K562 (cell line): ENCODE results near the gene CLTA. TPM values are rescaled to one million over a fixed set of nuclear protein-coding genes. Genes with fewer than 3 reads are reported as not detected.
A peak's percentile ranks its signal among the peaks of the same experiment; 100 is the strongest.

Source experiments
- BCLAF1 ChIP-seq, 2 experiments: fragments of 450-650 bp in 1 of 2; IDR thresholded peaks; 2 replicates each; pipeline ENCODE4 v1.6.1; 2011 to 2017; ENCODE audit warnings: low read depth in 2 of 2, antibody characterized with exemption in 1 of 2, borderline replicate concordance in 1 of 2, low read length in 1 of 2, mild to moderate bottlenecking in 1 of 2, mixed read lengths in 1 of 2; ENCODE audit not compliant: control insufficient read depth in 1 of 2
- BRD9 ChIP-seq: fragments of 450-650 bp; IDR thresholded peaks from 2 replicates; pipeline ENCODE4 v1.6.1; 2018; ENCODE audit warnings: low read depth; ENCODE audit not compliant: partially characterized antibody
- C11orf30 ChIP-seq: fragments of 450-650 bp; IDR thresholded peaks from 2 replicates; pipeline ENCODE4 v1.6.1; 2016; ENCODE audit warnings: low read depth, mild to moderate bottlenecking
- CREM ChIP-seq: IDR thresholded peaks from 2 replicates; pipeline ENCODE4 v1.6.1; 2014; ENCODE audit warnings: antibody characterized with exemption, low read depth
- E2F4 ChIP-seq: sonication (generic); formaldehyde crosslinking; IDR thresholded peaks from 2 replicates; pipeline ENCODE4 v1.8.0; 2022; ENCODE audit warnings: mild to moderate bottlenecking, low read depth, missing genetic modification reagents
- ELK3 ChIP-seq: fragments of 450-650 bp; formaldehyde crosslinking; IDR thresholded peaks from 2 replicates; pipeline ENCODE4 v1.4.0; 2020; ENCODE audit warnings: mild to moderate bottlenecking
- FOSL1 ChIP-seq: fragments of 200-800 bp; sonication (Bioruptor generic); conservative IDR thresholded peaks from 2 replicates; pipeline ENCODE4 v1.6.1; 2016; ENCODE audit warnings: missing genetic modification characterization, missing compliant biosample characterization
- GATA2 ChIP-seq: sonication (generic); formaldehyde crosslinking; IDR thresholded peaks from 2 replicates; pipeline ENCODE4 v1.4.0; 2020; ENCODE audit warnings: mild to moderate bottlenecking, missing genetic modification reagents
- HDAC8 ChIP-seq: fragments of 450-650 bp; IDR thresholded peaks from 2 replicates; pipeline ENCODE4 v1.6.1; 2016; ENCODE audit warnings: mild to moderate bottlenecking, missing genetic modification characterization, moderate library complexity, missing compliant biosample characterization
- MTA1 ChIP-seq: fragments of 450-650 bp; IDR thresholded peaks from 2 replicates; pipeline ENCODE4 v1.6.1; 2017; ENCODE audit warnings: borderline replicate concordance
- NRF1 ChIP-seq, 2 experiments: fragments of 450-650 bp; IDR thresholded peaks in 1 of 2; conservative IDR thresholded peaks in 1 of 2; 2 replicates each; pipeline ENCODE4 v1.6.1; 2014; ENCODE audit warnings: mild to moderate bottlenecking in 2 of 2
- SMC3 ChIP-seq: conservative IDR thresholded peaks from 2 replicates; pipeline ENCODE4 v1.6.1; 2011; ENCODE audit warnings: low read depth, low read length, improper control_type of control experiment; ENCODE audit not compliant: insufficient read depth
- TCF7 ChIP-seq: sonication (generic); IDR thresholded peaks from 2 replicates; pipeline ENCODE4 v1.6.1; 2016; ENCODE audit warnings: antibody characterized with exemption, borderline replicate concordance
- ZHX1 ChIP-seq: fragments of 150-350 bp; conservative IDR thresholded peaks from 2 replicates; pipeline ENCODE4 v1.6.1; 2014; ENCODE audit warnings: low read length
- ZNF398 ChIP-seq: fragments of 250-450 bp; sonication (Bioruptor Pico); IDR thresholded peaks from 2 replicates; pipeline ENCODE4 v1.8.0; 2021; ENCODE audit warnings: moderate library complexity, mild to moderate bottlenecking, inconsistent platforms
- ZNF408 ChIP-seq: fragments of 250-450 bp; sonication (Bioruptor Pico); IDR thresholded peaks from 2 replicates; pipeline ENCODE4 v1.4.0; 2020; ENCODE audit warnings: low read depth, mild to moderate bottlenecking, moderate library complexity
- ZNF586 ChIP-seq: fragments of 450-650 bp; formaldehyde crosslinking; conservative IDR thresholded peaks from 2 replicates; pipeline ENCODE4 v1.4.0; 2020; ENCODE audit warnings: mild to moderate bottlenecking, moderate library complexity
- polyA plus RNA-seq, 8 experiments: library from polyadenylated mRNA; depleted of rRNA in 4 of 8; stranded (reverse) in 5 of 8; unstranded in 3 of 8; fragments of >200 nt; fragmentation: Nextera tagmentation in 2 of 8; fragmentation: Illumina TruSeq in 1 of 8; extraction: Ambion mirVana in 2 of 8; extraction: Trizol in 1 of 8; gene quantifications; 2 replicates each; pipeline versions ENCODE4 v1.2.1 to v1.2.3, GENCODE V29; 2011 to 2014; ENCODE audit warnings: inconsistent platforms in 1 of 8, missing spikeins in 1 of 8
- total RNA-seq, 7 experiments: library from RNA; depleted of rRNA in 6 of 7; stranded (reverse); fragments of >200 nt in 6 of 7; fragmentation: Illumina TruSeq in 2 of 7; extraction: Trizol in 2 of 7; gene quantifications; 2 replicates each; pipeline versions ENCODE4 v1.2.1 to v1.2.3, GENCODE V29; 2011 to 2021; ENCODE audit warnings: low replicate concordance in 1 of 7

Gene CLTA
- total and polyA plus RNA-seq, 9 of the 15 experiments (the other 6 are each of a cell fraction or from before 2014, with no cell fraction given): 37.8 to 219 (median 144) TPM

GRCh38 chr9:36258208-36258995 is 67.7 kb downstream of the CLTA start, which contains the start of gene GNE (continued):
- TF ChIP-seq BCLAF1 (IDR thresholded peaks at IDR 0.05; ENCODE audit: borderline replicate concordance in 1 of 2, control insufficient read depth in 1 of 2, low read depth in 2 of 2, low read length in 1 of 2) (no peak), CREM (peak; percentile 91), E2F4 (CRISPR knock-in tag) (peak; percentile 13; the same call in 1 of the 2 replicates), ZNF398 (CRISPR knock-in tag) (no peak), ZNF586 (CRISPR knock-in tag) (no peak), TCF7 (no peak), HDAC8 (tag) (no peak), ZHX1 (no peak; the same call in 1 of the 2 replicates), SMC3 (no peak), BRD9 (no peak), ELK3 (CRISPR knock-in tag) (no peak), ZNF408 (no peak), NRF1 (conservative IDR thresholded peaks at IDR 0.05 in 1 of 2, IDR thresholded peaks at IDR 0.05 in 1 of 2) (peak; percentile 52 to 69), C11orf30 (peak; percentile 64), MTA1 (no peak), GATA2 (no peak), FOSL1 (tag) (no peak)
